ENCODE data around the gene RNF152. TPM values are rescaled to one million over a fixed set of nuclear protein-coding genes. Genes with fewer than 3 reads are reported as not detected.
"Not testable (repeated sequence)": the region's sequence is repeated elsewhere in the genome, so short reads cannot be mapped to it uniquely, and the experiment has no call there.

RNF152 gene
- polyA plus RNA-seq, 1 donor from 2014 or later = not detected

DNA sequence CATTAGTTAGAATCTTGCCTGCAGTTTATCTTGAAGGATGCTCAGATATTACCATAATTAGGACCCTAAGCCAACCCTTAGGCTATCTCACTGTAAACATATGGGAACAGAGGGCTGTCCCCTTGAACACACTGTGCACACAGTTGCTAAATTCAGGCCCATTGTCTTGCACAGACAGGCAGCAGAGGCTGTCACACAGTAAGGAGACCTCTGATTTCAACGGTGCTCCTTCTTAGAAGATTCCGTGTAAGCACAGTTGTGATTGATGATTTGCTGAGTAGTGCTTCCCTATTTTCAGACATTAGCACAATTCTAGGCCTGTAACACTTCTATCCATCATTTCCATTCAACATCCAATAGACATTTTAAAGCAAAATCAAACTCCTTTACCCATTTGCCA is 108.0 kb downstream of the RNF152 start:
- peaks cover 1% of the 10 kb centered on the region for H3K36me3 Mint-ChIP-seq
- no peaks in the 10 kb centered on the region for H3K27me3 Mint-ChIP-seq
- no peaks in the 10 kb centered on the region for H3K4me1 Mint-ChIP-seq
- peaks cover 0 to 11% (median 8%) of the 10 kb centered on the region in 3 donors for H3K9me3 Mint-ChIP-seq
- H3K27ac Mint-ChIP-seq = no peak overlapping the region
- H3K4me3 Mint-ChIP-seq = no peak overlapping the region

- H3K9me3 Mint-ChIP-seq = peaks cover 2 to 10% (median 3%) of the 10 kb centered on the region in 3 donors
- no peak overlapping the region for H3K4me3 Mint-ChIP-seq
- H3K27ac Mint-ChIP-seq = no peak overlapping the region
- no peaks in the 10 kb centered on the region for H3K27me3 Mint-ChIP-seq
- no peaks in the 10 kb centered on the region for H3K4me1 Mint-ChIP-seq
- no peaks in the 10 kb centered on the region for H3K36me3 Mint-ChIP-seq
Observed at GRCh38 chr18:61782545-61782944, 110.3 kb downstream of the RNF152 start.

DNA sequence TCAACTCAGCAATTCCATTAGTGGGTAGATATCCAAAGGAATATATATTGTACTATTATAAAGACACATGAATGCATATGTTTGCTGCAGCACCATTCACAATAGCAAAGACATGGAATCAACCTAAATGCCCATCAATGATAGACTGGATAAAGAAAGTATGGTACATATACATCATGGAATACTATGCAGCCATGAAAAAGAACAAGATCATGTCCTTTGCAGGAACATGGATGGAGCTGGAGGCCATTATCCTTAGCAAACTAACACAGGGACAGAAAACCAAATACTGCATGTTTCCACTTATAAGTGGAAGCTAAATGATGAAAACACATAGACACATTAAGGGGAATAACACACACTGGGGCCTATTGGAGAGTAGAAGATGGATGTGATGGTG is 116.6 kb downstream of the RNF152 start:
- H3K4me3 Mint-ChIP-seq, H3K27ac Mint-ChIP-seq, H3K4me1 Mint-ChIP-seq, H3K27me3 Mint-ChIP-seq, H3K36me3 Mint-ChIP-seq: not testable (repeated sequence)
- peaks cover 9 to 12% (median 11%) of the 10 kb centered on the region in 3 donors for H3K9me3 Mint-ChIP-seq

GRCh38 chr18:61774846-61775245 is 118.0 kb downstream of the RNF152 start:
- H3K27ac Mint-ChIP-seq = no peak overlapping the region
- no peak overlapping the region for H3K4me3 Mint-ChIP-seq
- H3K9me3 Mint-ChIP-seq = peaks cover 9 to 12% (median 11%) of the 10 kb centered on the region in 3 donors
- H3K4me1 Mint-ChIP-seq = no peaks in the 10 kb centered on the region
- no peaks in the 10 kb centered on the region for H3K36me3 Mint-ChIP-seq
- peaks cover 1% of the 10 kb centered on the region for H3K27me3 Mint-ChIP-seq

- peaks cover 1% of the 10 kb centered on the region for H3K27me3 Mint-ChIP-seq
- no peaks in the 10 kb centered on the region for H3K36me3 Mint-ChIP-seq
- H3K9me3 Mint-ChIP-seq = peaks cover 8 to 10% (median 9%) of the 10 kb centered on the region in 3 donors
- H3K4me1 Mint-ChIP-seq = no peaks in the 10 kb centered on the region
- no peak overlapping the region for H3K27ac Mint-ChIP-seq
- H3K4me3 Mint-ChIP-seq = no peak overlapping the region
Observed at GRCh38 chr18:61772293-61772848, 120.4 kb downstream of the RNF152 start.

GRCh38 chr18:61771861-61772260 is 120.9 kb downstream of the RNF152 start:
- Mint-ChIP-seq H3K36me3 (no peaks in the 10 kb centered on the region), H3K27ac (no peak overlapping the region), H3K27me3 (peaks cover 1% of the 10 kb centered on the region), H3K4me1 (no peaks in the 10 kb centered on the region), H3K4me3 (no peak overlapping the region), H3K9me3 (peaks cover 8 to 10% (median 9%) of the 10 kb centered on the region in 3 donors)

- Mint-ChIP-seq H3K27me3 (peaks cover under 1% of the 10 kb centered on the region), H3K9me3 (peaks cover 0 to 3% (median 1%) of the 10 kb centered on the region in 3 donors), H3K36me3 (no peaks in the 10 kb centered on the region)
Observed at GRCh38 chr18:61770279-61770678, 122.5 kb downstream of the RNF152 start.

DNA sequence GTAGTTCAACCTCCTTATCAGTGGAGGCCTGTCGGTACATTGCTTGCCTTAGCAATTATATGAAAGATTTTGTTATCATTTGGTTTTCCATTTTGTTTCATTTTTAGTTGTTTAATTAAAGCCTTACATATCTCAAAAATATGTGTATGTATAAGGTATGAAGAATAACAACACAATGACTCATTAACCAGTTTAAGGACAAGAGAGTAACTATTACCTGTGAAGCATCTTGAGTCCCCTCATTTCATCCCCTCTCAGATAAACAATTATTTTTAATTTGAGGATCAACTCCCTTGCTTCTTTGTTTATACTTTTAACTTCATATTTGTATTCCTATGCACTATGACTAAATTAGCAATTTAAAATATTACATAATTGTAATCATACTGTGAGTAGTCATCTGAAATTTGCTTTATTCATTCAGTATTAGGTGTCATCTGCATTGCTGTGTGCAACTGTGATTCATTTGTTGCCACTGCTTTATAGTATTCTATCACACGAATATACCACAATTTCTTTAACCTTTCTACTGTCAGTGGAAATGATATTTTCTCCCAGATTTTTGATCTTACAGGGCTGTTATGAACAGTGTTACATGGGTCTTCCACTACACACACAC is 126.4 kb downstream of the RNF152 start:
- no peaks in the 10 kb centered on the region for H3K4me1 Mint-ChIP-seq
- H3K27ac Mint-ChIP-seq = no peak overlapping the region
- peaks cover 0 to 1% (median 0%) of the 10 kb centered on the region in 3 donors for H3K9me3 Mint-ChIP-seq
- no peaks in the 10 kb centered on the region for H3K27me3 Mint-ChIP-seq
- no peak overlapping the region for H3K4me3 Mint-ChIP-seq
- no peaks in the 10 kb centered on the region for H3K36me3 Mint-ChIP-seq

More at GRCh38 chr18:61770279-61770678, 122.5 kb downstream of the RNF152 start:
- Mint-ChIP-seq H3K27ac (no peak overlapping the region), H3K4me3 (no peak overlapping the region), H3K4me1 (no peaks in the 10 kb centered on the region)

DNA sequence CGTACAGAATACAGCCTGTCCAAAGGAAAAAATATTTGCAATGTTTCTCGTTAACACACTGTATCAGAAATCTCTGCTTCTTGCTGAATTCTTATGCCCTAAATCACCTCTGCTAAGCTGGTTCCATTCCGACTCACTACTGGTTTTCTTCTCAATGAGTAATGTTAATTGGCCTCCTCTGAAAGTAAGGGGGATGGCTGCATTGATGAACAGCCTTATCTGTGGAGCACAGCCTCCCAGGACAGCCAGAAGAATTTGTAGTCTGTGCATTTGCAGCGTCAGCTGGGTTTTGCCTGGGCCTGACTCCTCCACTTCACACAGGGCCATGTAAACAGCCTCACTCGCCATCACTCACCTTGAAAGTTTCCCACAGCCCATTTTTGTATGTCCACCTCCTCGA is 127.7 kb downstream of the RNF152 start:
- Mint-ChIP-seq H3K4me3 (no peak overlapping the region), H3K36me3 (no peaks in the 10 kb centered on the region), H3K4me1 (no peaks in the 10 kb centered on the region), H3K27ac (no peak overlapping the region), H3K27me3 (peaks cover 2% of the 10 kb centered on the region), H3K9me3 (peaks cover 0 to 4% (median 0%) of the 10 kb centered on the region in 3 donors)

DNA sequence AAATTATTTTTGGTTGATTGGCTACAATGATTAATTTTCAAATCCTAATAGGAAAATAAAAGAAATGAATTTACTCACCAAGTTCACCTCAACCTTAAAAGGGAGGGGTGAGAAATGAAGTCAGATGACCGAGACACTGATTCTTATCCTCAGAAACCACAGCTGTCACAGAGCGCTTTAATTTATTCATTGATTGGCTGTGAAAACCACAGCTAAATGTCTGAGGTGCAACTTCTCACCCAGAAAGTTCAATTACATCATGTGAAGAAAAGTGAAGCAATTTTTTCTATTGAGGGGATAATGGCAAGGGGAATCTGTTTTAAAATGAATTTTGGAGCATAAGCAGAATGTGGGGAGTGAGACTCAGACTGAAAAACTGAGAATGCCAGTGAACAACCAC is 128.4 kb downstream of the RNF152 start:
- H3K27ac Mint-ChIP-seq = no peak overlapping the region
- peaks cover 0 to 4% (median 0%) of the 10 kb centered on the region in 3 donors for H3K9me3 Mint-ChIP-seq
- H3K27me3 Mint-ChIP-seq = peaks cover 3% of the 10 kb centered on the region
- H3K4me1 Mint-ChIP-seq = no peaks in the 10 kb centered on the region
- H3K36me3 Mint-ChIP-seq = no peaks in the 10 kb centered on the region
- no peak overlapping the region for H3K4me3 Mint-ChIP-seq

DNA sequence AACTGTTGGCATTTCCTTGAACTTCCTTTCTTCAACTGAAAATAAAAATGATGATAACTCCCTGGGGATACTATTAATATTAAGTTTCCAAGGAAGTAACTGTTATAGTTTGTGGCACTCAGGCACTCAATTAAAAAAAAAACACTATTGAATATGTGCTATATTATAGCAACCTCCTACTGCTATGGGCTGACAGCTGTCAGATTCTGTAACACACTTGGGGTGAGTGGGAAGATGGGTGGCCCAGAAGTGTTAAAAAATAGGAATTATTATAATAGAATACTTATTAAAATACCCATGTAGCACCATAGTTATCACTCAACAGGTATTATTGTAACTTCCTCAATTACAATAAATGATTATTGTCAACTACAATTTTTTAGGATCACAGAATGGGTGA is 130.9 kb downstream of the RNF152 start:
- peaks cover 0 to 3% (median 0%) of the 10 kb centered on the region in 3 donors for H3K9me3 Mint-ChIP-seq
- H3K4me3 Mint-ChIP-seq = no peak overlapping the region
- peaks cover 3% of the 10 kb centered on the region for H3K27me3 Mint-ChIP-seq
- no peak overlapping the region for H3K27ac Mint-ChIP-seq
- H3K36me3 Mint-ChIP-seq = no peaks in the 10 kb centered on the region
- no peaks in the 10 kb centered on the region for H3K4me1 Mint-ChIP-seq

Data from IgD-negative memory B cell (primary cell).